HG03095 (cell line): ENCODE measurements around the gene HTRA2.

ENCODE experiments used
- ATAC-seq: cut with Tn5 transposase; IDR thresholded peaks from one replicate; pipeline ENCODE4 v1.9.1; 2021; ENCODE audit warnings: moderate library complexity; ENCODE audit not compliant: unreplicated experiment

Gene HTRA2

GRCh38 chr2:74538881-74539339 lies 9.2 kb downstream of the HTRA2 start:
- ATAC-seq = no peak

DNA sequence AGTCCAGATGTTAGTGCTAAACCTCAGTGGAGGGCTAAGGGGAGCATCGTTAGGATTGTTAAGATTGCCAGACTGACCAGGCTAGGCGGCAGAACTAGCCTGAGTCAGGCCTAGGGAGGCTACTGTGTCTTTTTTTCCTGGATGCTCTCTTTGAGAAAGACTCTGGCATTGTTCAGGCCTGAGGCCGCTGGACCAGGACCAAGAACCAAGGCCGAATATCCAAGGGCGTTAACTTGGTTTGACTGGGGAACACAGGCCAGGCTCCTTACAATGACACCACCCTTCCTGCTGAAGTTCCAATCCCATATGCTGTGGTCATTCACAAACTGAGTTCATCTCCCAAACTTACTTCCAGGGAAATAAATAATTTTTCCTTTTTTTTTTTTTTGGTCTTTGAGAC lies 10.6 kb downstream of the HTRA2 start:
- no peak for ATAC-seq

GRCh38 chr2:74542978-74543377 lies 13.2 kb downstream of the HTRA2 start:
- ATAC-seq = no peak

DNA sequence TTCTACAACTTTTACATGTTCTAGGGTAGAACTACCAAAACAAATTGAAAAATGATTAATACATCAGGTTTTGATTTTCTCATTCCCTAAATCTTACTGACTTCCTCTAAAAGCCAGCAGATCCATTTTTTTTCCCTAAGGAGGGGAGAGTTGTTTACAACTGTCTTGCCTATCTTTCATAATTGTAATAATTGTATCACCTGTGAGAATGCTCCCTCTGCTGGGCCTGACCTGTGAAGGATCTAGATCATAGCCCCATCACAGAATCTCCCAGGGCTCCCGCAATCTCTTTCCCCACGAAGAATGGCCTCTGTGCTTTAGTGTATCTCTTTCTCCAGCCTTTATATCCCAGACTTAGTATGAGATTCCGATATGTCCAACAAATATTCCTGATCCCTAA lies 14.9 kb downstream of the HTRA2 start:
- ATAC-seq = no peak

DNA sequence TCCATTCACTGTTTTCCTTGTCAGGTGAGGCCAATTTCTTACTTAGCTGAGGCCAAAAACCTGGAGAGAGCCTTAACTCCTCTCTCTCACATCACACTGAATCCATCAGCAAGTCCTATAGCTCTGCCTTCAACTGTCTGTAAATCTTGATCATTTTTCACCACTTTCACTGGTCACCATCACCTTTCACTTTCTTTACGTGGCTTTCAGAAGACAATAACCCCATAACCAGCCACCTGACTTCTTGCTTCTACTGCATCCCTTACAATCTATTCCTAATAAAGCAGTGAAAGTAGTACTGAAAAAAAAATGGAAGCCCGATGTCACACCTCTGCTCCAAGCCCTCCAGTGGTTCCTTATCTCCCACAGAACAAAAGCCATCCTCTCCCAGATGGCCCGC lies 16.3 kb downstream of the HTRA2 start:
- ATAC-seq = no peak

DNA sequence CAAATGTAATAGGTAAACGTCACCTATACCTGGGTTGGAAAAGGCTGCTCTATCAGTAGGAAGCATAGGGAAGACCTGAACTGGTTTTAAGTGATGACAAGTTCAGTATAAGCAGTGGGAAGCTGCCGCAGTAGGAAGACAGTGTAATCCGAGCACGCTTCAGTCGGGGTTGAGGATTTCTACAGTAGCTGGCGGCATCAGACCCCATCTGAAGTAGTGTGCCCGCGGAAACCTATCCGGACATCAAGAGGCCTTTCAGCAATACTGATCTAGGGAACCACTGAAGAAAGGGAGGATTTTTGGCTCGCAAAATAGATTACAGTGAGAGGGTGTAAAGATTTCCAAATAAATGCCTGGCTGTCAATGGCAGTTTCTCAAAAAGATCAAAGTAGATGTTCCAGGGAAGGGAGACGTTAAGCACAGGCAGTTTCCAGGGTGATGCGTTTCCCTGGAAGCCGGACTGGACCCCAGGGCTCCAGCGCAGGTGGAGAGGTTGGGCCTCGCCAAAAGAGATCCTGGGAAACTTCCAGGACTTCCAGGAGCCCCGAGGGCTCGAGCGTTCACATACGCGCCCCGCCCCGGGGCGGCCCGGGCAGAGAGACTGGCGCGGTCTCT lies 18.7 kb downstream of the HTRA2 start:
- no peak for ATAC-seq

- ATAC-seq = peak; percentile 37
Observed at GRCh38 chr2:74548900-74549826, 19.4 kb downstream of the HTRA2 start.

GRCh38 chr2:74550231-74550630 lies 20.5 kb downstream of the HTRA2 start:
- no peak for ATAC-seq

- no peak for ATAC-seq
Observed at GRCh38 chr2:74551530-74551929, 21.8 kb downstream of the HTRA2 start.

GRCh38 chr2:74551942-74552913 lies 22.5 kb downstream of the HTRA2 start:
- no peak for ATAC-seq

GRCh38 chr2:74552914-74553811 lies 23.4 kb downstream of the HTRA2 start:
- no peak for ATAC-seq

GRCh38 chr2:74553892-74554819 lies 24.4 kb downstream of the HTRA2 start, which contains the start of the genes DOK1 and LOXL3:
Gene DOK1, plus strand, starts transcription at chr2:74554720. Its CDS starts 35 bp downstream, at chr2:74554755.
Gene LOXL3, minus strand, starts transcription at chr2:74553942. Its CDS starts 1,308 bp downstream, at chr2:74552634.
- ATAC-seq = peak; percentile 42

DNA sequence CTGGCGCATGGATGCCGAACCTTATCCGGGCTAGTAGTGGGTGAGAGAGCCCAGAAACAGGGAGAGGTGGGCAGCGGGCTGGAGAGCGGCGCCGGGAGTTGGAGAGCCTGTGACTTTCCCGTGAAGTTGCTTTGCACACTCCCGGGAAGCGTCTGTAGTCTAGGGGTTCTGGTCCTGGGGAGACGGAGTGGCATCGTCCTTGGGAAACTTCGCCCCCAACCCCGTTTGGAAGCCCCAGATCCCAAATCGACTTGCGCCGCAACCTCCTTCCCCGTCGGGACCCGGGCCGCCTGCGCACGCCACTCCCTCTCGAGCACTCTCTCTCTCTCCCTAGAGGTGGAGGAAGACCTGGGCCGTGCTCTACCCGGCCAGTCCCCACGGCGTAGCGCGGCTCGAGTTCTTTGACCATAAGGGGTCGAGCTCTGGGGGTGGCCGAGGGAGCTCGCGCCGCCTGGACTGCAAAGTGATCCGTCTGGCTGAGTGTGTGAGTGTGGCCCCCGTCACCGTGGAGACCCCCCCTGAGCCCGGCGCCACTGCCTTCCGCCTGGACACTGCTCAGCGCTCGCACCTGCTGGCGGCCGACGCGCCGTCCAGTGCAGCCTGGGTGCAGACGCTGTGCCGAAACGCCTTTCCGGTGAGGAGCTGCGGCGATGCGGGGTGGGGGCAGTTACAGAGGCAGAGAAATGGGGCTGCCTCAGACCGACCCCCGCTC lies 25.2 kb downstream of the HTRA2 start:
- peak; percentile 31 for ATAC-seq

- no peak for ATAC-seq
Observed at GRCh38 chr2:74555610-74556103, 25.9 kb downstream of the HTRA2 start.

- no peak for ATAC-seq
Observed at GRCh38 chr2:74556159-74556558, 26.4 kb downstream of the HTRA2 start.

DNA sequence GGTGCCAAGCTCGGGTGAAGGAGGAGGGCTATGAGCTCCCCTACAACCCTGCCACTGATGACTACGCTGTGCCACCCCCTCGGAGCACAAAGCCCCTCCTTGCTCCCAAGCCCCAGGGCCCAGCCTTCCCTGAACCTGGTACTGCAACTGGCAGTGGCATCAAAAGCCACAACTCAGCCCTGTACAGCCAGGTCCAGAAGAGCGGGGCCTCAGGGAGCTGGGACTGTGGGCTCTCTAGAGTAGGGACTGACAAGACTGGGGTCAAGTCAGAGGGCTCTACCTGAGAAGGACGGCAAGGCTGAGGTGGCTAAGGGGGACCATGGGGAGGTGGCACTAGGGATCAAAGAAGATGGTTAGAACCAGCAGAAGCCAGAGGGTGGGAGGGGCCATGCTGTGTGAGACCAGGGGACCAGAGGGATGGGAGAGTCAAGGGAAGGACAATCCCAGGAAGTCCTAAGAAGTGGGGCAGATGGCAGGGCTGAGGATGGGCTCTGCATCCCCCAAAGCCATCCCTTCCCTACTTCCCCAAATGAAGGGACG lies 27.2 kb downstream of the HTRA2 start:
- ATAC-seq = no peak
